Fibroblast of pulmonary artery (primary cell): ENCODE data around the gene GRID2.

Experiments
- DNase-seq: peaks from one replicate; pipeline ENCODE4 v3.0.0-alpha.2; 2010; ENCODE audit warnings: low read depth
- H3K4me3 ChIP-seq: replicated peaks from 2 replicates; pipeline ENCODE4 v1.5.1; 2011; ENCODE audit warnings: low read depth, mild to moderate bottlenecking, control low read depth, low read length, moderate library complexity
- TF ChIP-seq, protein P1 (sequence below): IDR thresholded peaks from 2 replicates; pipeline ENCODE4 v1.5.1; 2011; ENCODE audit warnings: mild to moderate bottlenecking, control low read depth, low read length, inconsistent platforms; ENCODE audit errors: missing control alignments

Gene GRID2

DNA sequence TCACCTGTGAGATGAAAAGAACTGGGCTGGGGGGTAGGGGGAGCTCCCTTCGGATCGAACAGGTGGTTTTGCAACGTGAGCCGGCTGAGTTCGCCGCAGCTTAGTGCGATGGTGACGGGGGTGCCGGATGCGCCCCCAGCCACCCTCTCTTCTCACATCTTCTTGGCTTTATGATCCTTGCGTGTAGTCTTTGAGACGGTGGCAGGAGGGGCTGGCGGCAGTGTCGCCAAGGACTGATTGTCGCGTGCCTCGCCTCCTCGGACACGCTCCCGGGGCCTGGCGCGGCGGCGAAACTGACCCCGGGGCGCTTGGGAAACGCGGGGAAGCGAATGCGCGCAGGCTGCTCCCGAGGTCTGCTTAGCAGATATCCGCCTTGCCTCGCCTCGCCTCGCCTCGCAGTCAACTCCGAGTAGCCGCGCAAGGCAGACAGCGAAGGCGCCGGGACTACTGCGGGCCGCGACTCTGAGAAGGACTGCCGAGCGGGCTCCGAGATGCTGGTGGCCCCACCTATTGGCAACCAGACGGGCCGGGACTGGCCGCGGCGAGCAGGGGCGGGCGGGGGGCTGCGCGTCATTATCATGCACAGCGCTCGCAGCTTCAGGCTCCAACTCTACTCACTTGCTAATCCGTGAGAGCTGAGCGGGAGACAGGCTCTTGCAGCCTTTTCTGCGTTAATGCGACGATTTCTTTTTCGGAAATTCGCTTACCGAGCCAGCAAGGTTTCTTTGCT is 1.5 kb downstream of the GRID2 start:
- H3K4me3 ChIP-seq = peak overlapping the region; percentile 53
- TF ChIP-seq, protein P1, sequence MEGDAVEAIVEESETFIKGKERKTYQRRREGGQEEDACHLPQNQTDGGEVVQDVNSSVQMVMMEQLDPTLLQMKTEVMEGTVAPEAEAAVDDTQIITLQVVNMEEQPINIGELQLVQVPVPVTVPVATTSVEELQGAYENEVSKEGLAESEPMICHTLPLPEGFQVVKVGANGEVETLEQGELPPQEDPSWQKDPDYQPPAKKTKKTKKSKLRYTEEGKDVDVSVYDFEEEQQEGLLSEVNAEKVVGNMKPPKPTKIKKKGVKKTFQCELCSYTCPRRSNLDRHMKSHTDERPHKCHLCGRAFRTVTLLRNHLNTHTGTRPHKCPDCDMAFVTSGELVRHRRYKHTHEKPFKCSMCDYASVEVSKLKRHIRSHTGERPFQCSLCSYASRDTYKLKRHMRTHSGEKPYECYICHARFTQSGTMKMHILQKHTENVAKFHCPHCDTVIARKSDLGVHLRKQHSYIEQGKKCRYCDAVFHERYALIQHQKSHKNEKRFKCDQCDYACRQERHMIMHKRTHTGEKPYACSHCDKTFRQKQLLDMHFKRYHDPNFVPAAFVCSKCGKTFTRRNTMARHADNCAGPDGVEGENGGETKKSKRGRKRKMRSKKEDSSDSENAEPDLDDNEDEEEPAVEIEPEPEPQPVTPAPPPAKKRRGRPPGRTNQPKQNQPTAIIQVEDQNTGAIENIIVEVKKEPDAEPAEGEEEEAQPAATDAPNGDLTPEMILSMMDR = no peak
- peak; percentile 62 for DNase-seq

DNA sequence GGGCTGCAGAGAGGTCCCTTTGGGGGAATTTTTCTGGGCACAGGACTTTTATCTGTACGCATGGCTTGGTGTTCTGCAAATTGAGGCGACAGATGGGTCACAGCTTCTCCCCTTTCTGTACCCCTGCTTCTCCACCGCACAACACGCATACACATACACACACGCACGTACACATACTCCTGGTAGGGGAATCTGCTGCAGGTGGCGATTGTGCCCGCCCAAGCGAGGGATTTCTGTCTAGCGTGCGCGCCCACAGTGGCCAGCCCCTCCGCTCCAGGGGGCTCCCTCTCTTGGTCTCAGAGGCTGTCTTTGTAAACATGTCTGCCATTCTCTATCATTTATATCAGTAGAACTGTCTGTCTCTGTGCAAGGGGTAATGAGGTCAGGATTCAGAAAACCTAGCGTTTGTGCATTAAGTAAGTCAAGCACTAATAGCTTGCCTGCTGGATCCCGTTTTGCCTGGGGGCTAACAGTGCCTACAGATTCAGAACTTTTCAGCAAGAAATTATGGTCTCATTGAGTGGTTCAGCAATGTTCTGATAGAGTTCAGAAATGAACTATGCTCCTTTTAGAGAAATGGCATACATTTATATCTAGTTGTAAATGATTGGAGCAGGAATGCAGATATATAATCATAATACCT is 2.2 kb downstream of the GRID2 start:
- TF ChIP-seq, protein P1 = no peak
- H3K4me3 ChIP-seq = peak overlapping the region; percentile 53
- no peak for DNase-seq

DNA sequence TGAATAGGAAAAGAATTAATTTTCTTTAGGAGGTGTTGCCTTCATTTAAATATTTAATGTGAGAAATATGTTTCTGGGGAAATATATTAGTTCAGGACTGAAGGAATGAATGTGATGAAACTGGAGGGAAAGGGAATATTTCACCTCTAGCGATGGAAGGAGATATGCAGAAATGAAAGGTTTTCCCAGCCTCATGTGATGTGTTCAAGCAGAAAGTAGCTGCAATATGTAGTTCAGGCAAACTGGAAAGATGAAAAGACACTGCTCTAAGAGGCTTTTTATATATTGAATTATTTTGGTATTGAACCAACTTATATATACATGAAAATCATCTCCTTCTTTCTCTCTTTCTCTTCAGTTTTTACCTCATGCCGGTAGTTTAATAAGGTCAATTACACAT is 3.4 kb downstream of the GRID2 start:
- H3K4me3 ChIP-seq = no peak overlapping the region
- DNase-seq = no peak
- TF ChIP-seq, protein P1 = no peak

DNA sequence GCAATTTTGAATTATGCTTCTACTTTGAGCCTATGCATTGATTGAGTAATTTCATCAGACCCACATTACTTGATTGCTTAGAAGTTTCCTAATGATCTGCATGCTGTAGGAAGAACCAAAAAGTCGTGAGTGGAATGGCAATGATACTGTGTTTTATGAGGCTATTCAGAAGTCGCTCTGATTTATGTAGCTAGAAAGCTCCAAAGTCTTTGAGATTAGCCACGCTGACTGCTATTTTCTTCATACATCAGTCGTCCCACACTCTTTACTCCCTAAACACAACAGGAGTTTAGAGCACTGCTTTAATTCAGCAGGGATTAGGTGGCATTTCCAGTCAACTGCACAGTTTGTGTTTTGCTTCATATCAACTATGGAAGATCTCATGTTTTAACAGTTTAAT is 4.1 kb downstream of the GRID2 start:
- TF ChIP-seq, protein P1 = no peak
- DNase-seq = no peak
- H3K4me3 ChIP-seq = no peak overlapping the region

DNA sequence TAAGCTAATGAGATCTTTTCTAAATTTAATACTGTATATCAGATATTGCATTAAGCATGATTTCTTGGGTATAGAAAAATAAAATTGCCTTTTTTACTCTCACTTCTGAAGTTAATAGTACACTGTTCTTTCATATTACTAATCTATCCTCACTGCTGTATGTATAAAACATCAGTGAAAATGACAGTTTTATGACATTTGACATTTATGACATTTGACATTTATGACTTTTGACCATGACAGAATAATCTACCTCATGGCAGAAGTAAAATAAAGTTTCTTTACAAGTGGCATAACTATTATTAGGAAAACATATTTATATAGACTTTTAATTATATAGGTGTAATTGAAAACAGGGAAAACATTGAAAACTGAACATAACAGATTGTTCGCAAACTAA is 13.3 kb downstream of the GRID2 start:
- no peak overlapping the region for H3K4me3 ChIP-seq
- TF ChIP-seq, protein P1 = no peak
- no peak for DNase-seq

DNA sequence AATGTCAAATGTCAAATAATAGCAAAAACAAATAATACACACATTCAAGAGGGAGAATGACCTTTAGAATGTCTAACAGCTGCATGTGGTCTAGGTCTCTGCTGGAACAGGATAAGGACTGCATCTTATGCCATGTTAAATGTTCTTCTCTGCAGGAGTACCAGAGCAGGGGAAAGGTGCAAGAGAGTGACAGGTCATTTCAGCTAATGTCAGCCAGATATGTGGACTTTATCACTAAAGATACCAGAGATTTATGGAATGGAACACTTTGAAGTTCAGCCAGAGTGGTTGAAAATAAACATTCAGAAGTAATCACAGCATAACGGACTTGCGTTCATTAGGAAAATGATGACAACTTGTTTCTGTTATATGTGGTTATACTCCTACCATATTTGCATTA is 24.3 kb downstream of the GRID2 start:
- no peak for DNase-seq
- TF ChIP-seq, protein P1 = no peak

DNA sequence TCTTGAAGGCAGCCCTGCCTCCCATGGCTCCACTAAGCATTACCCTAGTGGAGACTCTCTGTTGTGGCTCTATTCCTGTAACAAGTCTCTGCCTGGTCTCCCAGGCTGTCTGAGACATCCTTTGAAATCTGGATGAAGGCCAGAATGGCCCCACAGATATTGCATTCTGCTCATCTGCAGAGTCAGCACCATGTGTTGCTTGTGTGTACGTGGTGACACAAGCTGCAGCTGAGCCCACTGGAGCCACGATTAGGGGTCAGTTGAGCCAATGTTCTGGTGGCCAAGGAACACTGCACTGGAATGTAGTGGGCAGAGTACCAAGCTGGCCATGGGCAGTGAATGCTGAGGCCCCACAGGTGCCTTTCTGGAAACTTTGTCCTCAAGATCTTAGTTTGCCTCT is 29.2 kb downstream of the GRID2 start:
- TF ChIP-seq, protein P1 = no peak
- no peak overlapping the region for H3K4me3 ChIP-seq
- DNase-seq = no peak

More for the DNA sequence above, 24.3 kb downstream of the GRID2 start:
- H3K4me3 ChIP-seq = no peak overlapping the region
